GM12878 (cell line): ENCODE results near the gene PI4KA. TPM values are rescaled to one million over a fixed set of nuclear protein-coding genes. Genes with fewer than 3 reads are reported as not detected.
"Not testable (repeated sequence)": the region's sequence is repeated elsewhere in the genome, so short reads cannot be mapped to it uniquely, and the experiment has no call there.

Experiments
- ATAC-seq: fragments of 200-7000 bp; cut with Tn5 transposase; 3 replicates; pipeline ENCODE4 v1.9.1; 2020; ENCODE audit warnings: mild to moderate bottlenecking, moderate library complexity
- BruUV-seq: library from RNA; stranded (reverse); fragments of 400-500 nt; replicated peaks from 2 replicates; lab custom pipeline; 2021; lab: Mats Ljungman, UMichigan
- CTCF ChIA-PET: fragments of 300-600 bp; sonication (Branson Sonifier 250); formaldehyde crosslinking; extraction: SDS; loops from one replicate; lab custom pipeline; 2021; ENCODE audit warnings: inconsistent platforms; lab: Yijun Ruan, JAX
- POLR2A ChIA-PET: fragments of 350-600 bp; formaldehyde crosslinking; extraction: SDS; loops from one replicate; lab custom pipeline; 2021; ENCODE audit warnings: inconsistent platforms; lab: Charles Lee
- RAD21 ChIA-PET: fragments of 300-600 bp; sonication (Branson Sonifier 250); formaldehyde crosslinking; loops from one replicate; lab custom pipeline; 2023; ENCODE audit warnings: antibody characterized with exemption; ENCODE audit not compliant: unreplicated experiment; lab: Charles Lee
- SMC1A ChIA-PET: fragments of 300-600 bp; sonication (Branson Sonifier 250); formaldehyde crosslinking; loops from one replicate; lab custom pipeline; 2023; ENCODE audit not compliant: unreplicated experiment, uncharacterized antibody; lab: Charles Lee
- DNase-seq: peaks from one replicate; pipeline ENCODE4 v3.0.0-alpha.2; 2011; ENCODE audit warnings: low read depth, low spot score
- FAIRE-seq: peaks from 3 replicates; lab custom pipeline; 2011; peaks lifted over from hg19 to GRCh38; lab: Jason Lieb, UNC
- H2AFZ ChIP-seq: 2 replicates; pipeline ENCODE4 v1.6.0; 2011; ENCODE audit warnings: low read depth, low read length, control low read depth; ENCODE audit not compliant: control insufficient read depth
- H3K27ac ChIP-seq: 2 replicates; pipeline ENCODE4 v1.5.1; 2011; ENCODE audit warnings: control low read depth; ENCODE audit not compliant: control insufficient read depth, insufficient read depth
- H3K27me3 ChIP-seq, 2 experiments: replicated peaks in 1 of 2; 2 replicates each; pipeline versions ENCODE4 v1.6.0 to v1.6.1; 2011; ENCODE audit warnings: low read length in 1 of 2; ENCODE audit not compliant: control insufficient read depth in 2 of 2, insufficient read depth in 2 of 2
- H3K36me3 ChIP-seq, 2 experiments: 2 replicates each; pipeline ENCODE4 v1.5.1; 2011; ENCODE audit warnings: low read length in 1 of 2; ENCODE audit not compliant: control insufficient read depth in 2 of 2, insufficient read depth in 2 of 2
- H3K4me1 ChIP-seq: 2 replicates; pipeline ENCODE4 v1.6.1; 2011; ENCODE audit warnings: mild to moderate bottlenecking, low read length, moderate library complexity, mixed read lengths; ENCODE audit not compliant: control insufficient read depth, insufficient read depth
- H3K4me2 ChIP-seq: 2 replicates; pipeline ENCODE4 v1.6.0; 2011; ENCODE audit warnings: control low read depth; ENCODE audit not compliant: control insufficient read depth, insufficient read depth
- H3K4me3 ChIP-seq: fragments of 200-600 bp; sonication (generic); 2 replicates; pipeline ENCODE4 v1.5.1; 2016
- H3K79me2 ChIP-seq: 2 replicates; pipeline ENCODE4 v1.6.0; 2011; ENCODE audit warnings: low read length; ENCODE audit not compliant: control insufficient read depth, insufficient read depth
- H3K9ac ChIP-seq: 2 replicates; pipeline ENCODE4 v1.8.0; 2011; ENCODE audit warnings: low read length, control low read depth, mixed read lengths; ENCODE audit not compliant: control insufficient read depth, insufficient read depth
- H3K9me3 ChIP-seq: replicated peaks from 3 replicates; pipeline ENCODE4 v1.5.1; 2011; ENCODE audit warnings: mild to moderate bottlenecking, low read length; ENCODE audit not compliant: control insufficient read depth, insufficient read depth
- H4K20me1 ChIP-seq: 2 replicates; pipeline ENCODE4 v1.6.0; 2011; ENCODE audit not compliant: control insufficient read depth, insufficient read depth
- WGBS: methylation state at CpG from one replicate; pipeline ENCODE4 v1.1.6; 2016; ENCODE audit warnings: low lambda C conversion rate; ENCODE audit not compliant: insufficient replicate concordance, insufficient coverage; ENCODE audit errors: missing lambda C conversion rate; 5-methylcytosine and 5-hydroxymethylcytosine counted together
- in situ Hi-C: fragments of 300-500 bp; cut with MboI; formaldehyde crosslinking; loops from 9 replicates; pipeline ENCODE4 v1.14.3; 2018; ENCODE audit warnings: mixed read lengths
- intact Hi-C: fragments of 100-400 bp; cut with micrococcal nuclease; formaldehyde crosslinking; loops from one replicate; pipeline ENCODE4 v1.14.2; 2022; ENCODE audit not compliant: unreplicated experiment
- polyA plus RNA-seq, 11 experiments: library from polyadenylated mRNA; depleted of rRNA in 4 of 11; unstranded in 6 of 11; stranded (reverse) in 5 of 11; fragments of >200 nt; fragmentation: Nextera tagmentation in 4 of 11; fragmentation: Illumina TruSeq in 1 of 11; extraction: Ambion mirVana in 4 of 11; extraction: Trizol in 1 of 11; gene quantifications; 1 replicate in 1 of 11; 2 replicates in 10 of 11; pipeline versions ENCODE4 v1.2.1 to v1.2.3, GENCODE V29; 2011 to 2016; ENCODE audit warnings: inconsistent platforms in 2 of 11, missing spikeins in 2 of 11, low read depth in 1 of 11
- total RNA-seq, 4 experiments: library from RNA; depleted of rRNA in 3 of 4; stranded (reverse); fragments of >200 nt in 3 of 4; fragmentation: Illumina TruSeq in 1 of 4; extraction: Trizol in 1 of 4; gene quantifications; 2 replicates each; pipeline versions ENCODE4 v1.2.1 to v1.2.3, GENCODE V29; 2013 to 2021

Gene PI4KA
- total and polyA plus RNA-seq, 10 of the 15 experiments (the other 5 are each of a cell fraction or from before 2014, with no cell fraction given) = 4.2 to 78.4 (median 42.1) TPM

DNA sequence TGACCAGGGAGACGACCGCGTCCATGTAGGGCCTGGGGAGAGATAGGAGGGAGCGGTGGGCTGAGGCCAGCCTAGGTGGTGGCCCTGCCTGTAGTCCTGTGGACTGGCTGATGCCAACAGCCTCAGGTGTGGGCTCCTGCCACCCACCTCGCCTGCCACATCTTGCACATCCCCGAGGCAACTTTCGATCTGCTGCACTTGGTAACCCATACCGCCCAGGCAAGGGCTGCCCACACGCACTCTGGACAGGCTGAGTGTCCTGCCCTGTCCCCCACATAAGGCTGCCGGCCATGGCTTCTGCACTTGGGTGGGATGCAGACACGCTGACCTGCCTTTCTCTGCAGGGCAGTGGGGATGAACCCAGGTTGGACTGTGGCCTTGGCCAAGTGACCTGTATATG is 148.6 kb downstream of the PI4KA start:
- SMC1A ChIA-PET, H3K27me3 ChIP-seq, H3K9ac ChIP-seq, CTCF ChIA-PET, H2AFZ ChIP-seq, H3K79me2 ChIP-seq, DNase-seq, H3K4me3 ChIP-seq, H3K4me1 ChIP-seq, ATAC-seq, intact Hi-C loops, H3K27ac ChIP-seq, H3K36me3 ChIP-seq, BruUV-seq, H4K20me1 ChIP-seq, H3K9me3 ChIP-seq, FAIRE-seq, in situ Hi-C loops, POLR2A ChIA-PET, H3K4me2 ChIP-seq, RAD21 ChIA-PET: not testable (repeated sequence)
- 90% methylated on average over 11 of the region's 11 CpGs for WGBS

DNA sequence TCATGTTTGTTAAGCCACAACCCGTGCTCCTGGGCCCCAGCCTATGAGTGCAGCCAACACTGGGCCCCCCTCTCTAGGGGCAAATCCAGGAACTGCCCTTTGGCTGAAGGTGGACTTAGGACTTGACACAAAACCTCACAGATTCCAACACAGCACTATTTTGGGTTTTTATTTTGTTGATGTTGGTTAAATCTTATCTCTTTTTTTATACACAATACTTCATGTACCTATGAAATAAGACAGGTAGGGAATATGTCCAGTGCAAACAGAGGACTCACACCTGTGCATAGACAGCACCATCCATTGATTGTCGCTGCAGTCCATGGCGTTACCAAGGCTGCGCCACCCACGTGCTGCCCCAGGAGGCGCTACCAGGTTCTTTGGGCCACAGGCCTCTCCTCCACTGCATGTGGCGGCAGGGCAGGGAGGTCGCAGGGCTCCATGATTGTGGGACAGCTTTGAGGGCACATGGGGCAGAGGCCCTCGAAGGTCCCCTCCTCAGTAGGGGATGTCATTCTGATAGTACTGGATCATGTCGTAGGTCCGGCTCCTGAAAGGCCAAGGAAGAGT is 151.0 kb downstream of the PI4KA start:
- POLR2A ChIA-PET, H3K36me3 ChIP-seq, ATAC-seq, FAIRE-seq, H3K9ac ChIP-seq, BruUV-seq, SMC1A ChIA-PET, H3K9me3 ChIP-seq, intact Hi-C loops, H2AFZ ChIP-seq, H3K79me2 ChIP-seq, H3K27ac ChIP-seq, H3K27me3 ChIP-seq, RAD21 ChIA-PET, H3K4me1 ChIP-seq, DNase-seq, H3K4me2 ChIP-seq, H3K4me3 ChIP-seq, in situ Hi-C loops, CTCF ChIA-PET, H4K20me1 ChIP-seq: not testable (repeated sequence)
- WGBS = 99% methylated on average over 11 of the region's 11 CpGs
